ENCODE measurements around the gene PKLR. TPM values are rescaled to one million over a fixed set of nuclear protein-coding genes. Genes with fewer than 3 reads are reported as not detected.

Gene PKLR
- polyA plus RNA-seq, 1 donor, result 55.6 TPM

GRCh38 chr1:155260276-155260675, 41.0 kb downstream of the PKLR start:
- H3K9me3 ChIP-seq (ENCODE audit: control insufficient read depth, low read depth, low read length), result no peaks in the 10 kb centered on the region
- H3K27ac ChIP-seq (ENCODE audit: low read length), result no peak overlapping the region
- H3K4me1 ChIP-seq (ENCODE audit: control insufficient read depth, insufficient read depth, low read length), result peaks cover 12% of the 10 kb centered on the region
- DNase-seq, result no peak
- no peaks in the 10 kb centered on the region for H3K27me3 ChIP-seq (ENCODE audit: control insufficient read depth, insufficient read depth, low read length)
- H3K36me3 ChIP-seq (ENCODE audit: control insufficient read depth, insufficient read depth, low read length), result peaks cover 47% of the 10 kb centered on the region
- no peak overlapping the region for H3K4me3 ChIP-seq (ENCODE audit: low read length)
- no CpG with 5 or more reads among the region's 5 CpGs for WGBS (ENCODE audit: insufficient coverage, low lambda C conversion rate)

GRCh38 chr1:155256058-155256852, 45.0 kb downstream of the PKLR start:
- Histone ChIP-seq H3K27me3 (ENCODE audit: control insufficient read depth, insufficient read depth, low read length) (no peaks in the 10 kb centered on the region), H3K27ac (ENCODE audit: low read length) (peak overlapping the region; percentile 99), H3K36me3 (ENCODE audit: control insufficient read depth, insufficient read depth, low read length) (peaks cover 24% of the 10 kb centered on the region), H3K4me3 (ENCODE audit: low read length) (peak overlapping the region; percentile 91), H3K4me1 (ENCODE audit: control insufficient read depth, insufficient read depth, low read length) (peaks cover 18% of the 10 kb centered on the region), H3K9me3 (ENCODE audit: control insufficient read depth, low read depth, low read length) (no peaks in the 10 kb centered on the region)
- no peak for DNase-seq
- no CpG with 5 or more reads among the region's 20 CpGs for WGBS (ENCODE audit: insufficient coverage, low lambda C conversion rate)

GRCh38 chr1:155255243-155256007, 45.8 kb downstream of the PKLR start, which contains the start of gene ENTREP3:
TSS of gene ENTREP3 (minus strand) at chr1:155255483. CDS start at chr1:155254877, 606 bp downstream.
- peak within 1 kb of the TSS; percentile 99 for H3K27ac ChIP-seq (ENCODE audit: low read length)
- DNase-seq, result peak; percentile 82 to 93
- H3K4me1 ChIP-seq (ENCODE audit: control insufficient read depth, insufficient read depth, low read length), result peaks cover 18% of the 10 kb centered on the region
- WGBS (ENCODE audit: insufficient coverage, low lambda C conversion rate), result 2% methylated on average over 8 of the region's 54 CpGs
- no peaks in the 10 kb centered on the region for H3K27me3 ChIP-seq (ENCODE audit: control insufficient read depth, insufficient read depth, low read length)
- H3K36me3 ChIP-seq (ENCODE audit: control insufficient read depth, insufficient read depth, low read length), result peaks cover 23% of the 10 kb centered on the region
- H3K9me3 ChIP-seq (ENCODE audit: control insufficient read depth, low read depth, low read length), result no peaks in the 10 kb centered on the region
- peak within 1 kb of the TSS; percentile 91 for H3K4me3 ChIP-seq (ENCODE audit: low read length)

GRCh38 chr1:155254714-155255242, 46.5 kb downstream of the PKLR start:
- H3K9me3 ChIP-seq (ENCODE audit: control insufficient read depth, low read depth, low read length), result no peaks in the 10 kb centered on the region
- peaks cover 20% of the 10 kb centered on the region for H3K36me3 ChIP-seq (ENCODE audit: control insufficient read depth, insufficient read depth, low read length)
- DNase-seq, result peak in 1 of 2 donors; percentile 25
- peak overlapping the region; percentile 91 for H3K4me3 ChIP-seq (ENCODE audit: low read length)
- peaks cover 18% of the 10 kb centered on the region for H3K4me1 ChIP-seq (ENCODE audit: control insufficient read depth, insufficient read depth, low read length)
- WGBS (ENCODE audit: insufficient coverage, low lambda C conversion rate), result no CpG with 5 or more reads among the region's 35 CpGs
- H3K27ac ChIP-seq (ENCODE audit: low read length), result peak overlapping the region; percentile 99
- no peaks in the 10 kb centered on the region for H3K27me3 ChIP-seq (ENCODE audit: control insufficient read depth, insufficient read depth, low read length)

GRCh38 chr1:155254228-155254713, 47.0 kb downstream of the PKLR start:
- H3K27me3 ChIP-seq (ENCODE audit: control insufficient read depth, insufficient read depth, low read length), result no peaks in the 10 kb centered on the region
- peak overlapping the region; percentile 91 for H3K4me3 ChIP-seq (ENCODE audit: low read length)
- DNase-seq, result no peak
- H3K36me3 ChIP-seq (ENCODE audit: control insufficient read depth, insufficient read depth, low read length), result peaks cover 15% of the 10 kb centered on the region
- whole genome bisulfite sequencing (ENCODE audit: insufficient coverage, low lambda C conversion rate), result no CpG with 5 or more reads among the region's 12 CpGs
- H3K4me1 ChIP-seq (ENCODE audit: control insufficient read depth, insufficient read depth, low read length), result peaks cover 18% of the 10 kb centered on the region
- H3K27ac ChIP-seq (ENCODE audit: low read length), result no peak overlapping the region
- no peaks in the 10 kb centered on the region for H3K9me3 ChIP-seq (ENCODE audit: control insufficient read depth, low read depth, low read length)

- no peak for DNase-seq
- Histone ChIP-seq H3K27ac (ENCODE audit: low read length) (no peak overlapping the region), H3K27me3 (ENCODE audit: control insufficient read depth, insufficient read depth, low read length) (no peaks in the 10 kb centered on the region), H3K36me3 (ENCODE audit: control insufficient read depth, insufficient read depth, low read length) (peaks cover 14% of the 10 kb centered on the region), H3K9me3 (ENCODE audit: control insufficient read depth, low read depth, low read length) (no peaks in the 10 kb centered on the region), H3K4me1 (ENCODE audit: control insufficient read depth, insufficient read depth, low read length) (peaks cover 18% of the 10 kb centered on the region), H3K4me3 (ENCODE audit: low read length) (no peak overlapping the region)
- no CpG with 5 or more reads among the region's 5 CpGs for WGBS (ENCODE audit: insufficient coverage, low lambda C conversion rate)
Observed at GRCh38 chr1:155253797-155254196, 47.4 kb downstream of the PKLR start.

- no peak overlapping the region for H3K27ac ChIP-seq (ENCODE audit: low read length)
- WGBS (ENCODE audit: insufficient coverage, low lambda C conversion rate), result 17% methylated on average over 1 of the region's 5 CpGs
- no peak for DNase-seq
- H3K4me1 ChIP-seq (ENCODE audit: control insufficient read depth, insufficient read depth, low read length), result peaks cover 18% of the 10 kb centered on the region
- no peaks in the 10 kb centered on the region for H3K9me3 ChIP-seq (ENCODE audit: control insufficient read depth, low read depth, low read length)
- no peak overlapping the region for H3K4me3 ChIP-seq (ENCODE audit: low read length)
- no peaks in the 10 kb centered on the region for H3K27me3 ChIP-seq (ENCODE audit: control insufficient read depth, insufficient read depth, low read length)
- peaks cover 12% of the 10 kb centered on the region for H3K36me3 ChIP-seq (ENCODE audit: control insufficient read depth, insufficient read depth, low read length)
Observed at GRCh38 chr1:155253208-155253607, 48.0 kb downstream of the PKLR start.

GRCh38 chr1:155251566-155251965, 49.7 kb downstream of the PKLR start:
- no peaks in the 10 kb centered on the region for H3K27me3 ChIP-seq (ENCODE audit: control insufficient read depth, insufficient read depth, low read length)
- peaks cover 14% of the 10 kb centered on the region for H3K36me3 ChIP-seq (ENCODE audit: control insufficient read depth, insufficient read depth, low read length)
- no peak overlapping the region for H3K4me3 ChIP-seq (ENCODE audit: low read length)
- H3K9me3 ChIP-seq (ENCODE audit: control insufficient read depth, low read depth, low read length), result no peaks in the 10 kb centered on the region
- peaks cover 18% of the 10 kb centered on the region for H3K4me1 ChIP-seq (ENCODE audit: control insufficient read depth, insufficient read depth, low read length)
- no peak for DNase-seq
- H3K27ac ChIP-seq (ENCODE audit: low read length), result no peak overlapping the region
- no CpG with 5 or more reads among the region's 7 CpGs for WGBS (ENCODE audit: insufficient coverage, low lambda C conversion rate)

- Histone ChIP-seq H3K4me3 (ENCODE audit: low read length) (peak overlapping the region; percentile 55), H3K27me3 (ENCODE audit: control insufficient read depth, insufficient read depth, low read length) (no peaks in the 10 kb centered on the region), H3K9me3 (ENCODE audit: control insufficient read depth, low read depth, low read length) (no peaks in the 10 kb centered on the region), H3K27ac (ENCODE audit: low read length) (no peak overlapping the region), H3K4me1 (ENCODE audit: control insufficient read depth, insufficient read depth, low read length) (peaks cover 13% of the 10 kb centered on the region), H3K36me3 (ENCODE audit: control insufficient read depth, insufficient read depth, low read length) (peaks cover 14% of the 10 kb centered on the region)
- peak; percentile 86 to 92 for DNase-seq
- WGBS (ENCODE audit: insufficient coverage, low lambda C conversion rate), result no CpG with 5 or more reads among the region's 23 CpGs
Observed at GRCh38 chr1:155250633-155251449, 50.4 kb downstream of the PKLR start.

All from large intestine (tissue), 3 donors.